Activated naive CD4-positive, alpha-beta T cell treated with anti-CD3 and anti-CD28 coated beads, Interleukin-2, amount 50 U/mL, for 72 hours (primary cell): ENCODE results near the gene ARHGAP28. TPM values are rescaled to one million over a fixed set of nuclear protein-coding genes. Genes with fewer than 3 reads are reported as not detected.

ENCODE experiments used
- ATAC-seq, 2 donors: fragments of 150-1000 bp; cut with Tn5 transposase; 2 replicates each; pipeline ENCODE4 v1.10.0; 2021; ENCODE audit warnings: mild to moderate bottlenecking in 2 of 2, moderate library complexity in 2 of 2
- DNase-seq, 2 donors: peaks; one replicate each; pipeline ENCODE4 v3.0.0; 2021 to 2022; ENCODE audit warnings: low spot score in 2 of 2
- H3K27ac Mint-ChIP-seq, 2 donors: one replicate each; pipeline ENCODE4 v1.8.0; 2022; ENCODE audit warnings: mild to moderate bottlenecking in 2 of 2, mixed read lengths in 2 of 2
- H3K36me3 Mint-ChIP-seq, 2 donors: one replicate each; pipeline ENCODE4 v1.8.0; 2022; ENCODE audit warnings: mixed read lengths in 2 of 2
- H3K9me3 Mint-ChIP-seq, 2 donors: one replicate each; pipeline ENCODE4 v1.8.0; 2022; ENCODE audit warnings: mixed read lengths in 2 of 2
- total RNA-seq, 2 donors: library from RNA; stranded (reverse); gene quantifications; one replicate each; pipeline ENCODE4 v1.2.3, GENCODE V29; 2022

ARHGAP28 gene
- total RNA-seq, 2 donors from 2014 or later = not detected

DNA sequence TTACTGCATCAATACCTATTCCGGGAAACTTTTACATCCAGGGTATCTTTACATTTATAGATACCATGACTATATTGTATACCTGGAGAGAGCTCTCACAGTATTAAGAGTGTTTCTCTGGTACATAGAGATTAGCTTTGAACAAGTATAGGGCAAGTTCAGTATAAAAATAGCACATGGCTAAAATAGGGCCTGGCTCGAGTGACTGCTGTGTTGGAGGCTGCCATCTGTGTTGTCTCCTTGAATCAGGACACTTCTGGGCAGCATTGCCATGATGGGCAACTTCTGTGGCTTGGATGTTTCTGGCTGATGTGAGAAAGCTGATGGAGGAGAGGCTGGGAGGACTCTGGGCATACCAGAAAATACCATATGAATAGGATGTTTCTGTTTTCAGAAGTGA, 18.7 kb downstream of the ARHGAP28 start:
- H3K9me3 Mint-ChIP-seq = peaks cover 4 to 19% of the 10 kb centered on the region in 2 donors
- H3K27ac Mint-ChIP-seq = no peak overlapping the region
- H3K36me3 Mint-ChIP-seq = no peaks in the 10 kb centered on the region
- no peak for ATAC-seq
- no peak for DNase-seq

DNA sequence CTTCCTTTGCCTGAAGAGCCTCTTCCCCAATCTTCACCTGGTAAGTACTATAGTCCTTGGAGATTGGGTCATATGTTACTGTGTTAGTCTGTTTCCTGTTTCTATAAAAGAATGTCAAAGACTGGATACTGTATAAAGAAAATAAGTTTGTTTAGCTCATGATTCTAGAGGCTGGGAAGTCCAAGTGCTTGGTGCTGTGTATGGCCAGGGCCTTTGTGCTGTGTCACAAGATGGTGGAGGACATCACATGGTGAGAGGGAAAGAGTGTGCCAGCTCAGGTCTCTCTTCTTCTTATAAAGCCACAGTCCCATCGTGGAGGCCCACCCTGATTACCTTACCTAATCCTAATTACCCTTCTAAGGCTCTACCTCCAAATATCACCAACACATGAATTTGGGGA, 20.9 kb downstream of the ARHGAP28 start:
- Mint-ChIP-seq H3K27ac (no peak overlapping the region), H3K9me3 (peaks cover 8 to 23% of the 10 kb centered on the region in 2 donors), H3K36me3 (no peaks in the 10 kb centered on the region)
- ATAC-seq (no peak), DNase-seq (no peak)

DNA sequence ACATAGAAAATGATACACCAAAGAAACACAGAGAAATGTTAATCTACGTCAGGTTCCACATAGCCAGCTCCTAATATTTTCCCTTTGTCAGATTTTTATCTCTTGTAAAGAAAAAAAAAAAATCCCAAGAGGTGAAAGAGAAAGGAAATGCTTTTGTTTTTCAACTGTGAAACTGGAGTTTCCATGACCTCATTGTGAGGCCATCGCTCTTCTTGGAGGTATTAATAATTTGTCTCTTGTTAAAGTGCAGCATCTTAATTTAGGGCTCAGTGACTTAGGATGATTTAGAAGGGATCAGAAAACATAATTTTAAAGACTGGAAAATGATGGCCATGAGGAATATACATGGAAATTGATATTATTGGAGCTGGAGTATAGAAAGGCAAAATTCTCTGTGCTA, 21.7 kb downstream of the ARHGAP28 start:
- DNase-seq = no peak
- ATAC-seq = no peak
- no peaks in the 10 kb centered on the region for H3K36me3 Mint-ChIP-seq
- H3K9me3 Mint-ChIP-seq = peaks cover 8 to 23% of the 10 kb centered on the region in 2 donors
- no peak overlapping the region for H3K27ac Mint-ChIP-seq

DNA sequence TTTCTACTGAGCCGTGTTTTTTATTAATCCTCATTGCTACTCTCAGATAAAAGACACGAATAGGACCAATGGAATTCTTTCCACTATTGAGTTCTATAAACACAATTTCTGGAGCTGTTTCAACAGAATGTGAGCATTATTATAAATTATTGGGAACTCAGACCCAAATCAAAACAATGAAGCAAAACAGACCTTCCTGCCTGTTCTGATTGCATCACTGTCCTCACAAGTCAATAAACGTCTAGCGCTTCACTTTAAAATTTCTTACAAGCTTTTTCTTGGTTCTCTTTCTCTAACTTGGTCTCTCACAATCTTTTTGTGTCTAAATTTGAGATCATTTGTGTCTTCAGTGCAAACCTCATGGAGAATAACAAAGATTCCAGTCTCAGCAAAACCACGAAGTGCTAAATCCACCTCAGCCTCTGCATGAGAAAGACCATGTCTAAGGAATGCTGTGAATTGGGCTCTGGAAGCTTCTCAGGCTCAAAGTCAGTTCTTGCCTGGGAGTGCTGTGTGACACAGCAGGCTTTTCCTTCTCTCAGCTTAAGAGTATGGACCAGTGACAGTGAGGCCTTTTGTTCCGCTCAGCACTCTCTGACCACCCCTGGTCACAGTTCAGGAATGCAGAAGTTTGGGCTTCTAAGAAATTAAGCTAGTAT, 22.8 kb downstream of the ARHGAP28 start:
- DNase-seq (no peak), ATAC-seq (no peak)
- Mint-ChIP-seq H3K36me3 (no peaks in the 10 kb centered on the region), H3K27ac (no peak overlapping the region), H3K9me3 (peaks cover 8 to 16% of the 10 kb centered on the region in 2 donors)

DNA sequence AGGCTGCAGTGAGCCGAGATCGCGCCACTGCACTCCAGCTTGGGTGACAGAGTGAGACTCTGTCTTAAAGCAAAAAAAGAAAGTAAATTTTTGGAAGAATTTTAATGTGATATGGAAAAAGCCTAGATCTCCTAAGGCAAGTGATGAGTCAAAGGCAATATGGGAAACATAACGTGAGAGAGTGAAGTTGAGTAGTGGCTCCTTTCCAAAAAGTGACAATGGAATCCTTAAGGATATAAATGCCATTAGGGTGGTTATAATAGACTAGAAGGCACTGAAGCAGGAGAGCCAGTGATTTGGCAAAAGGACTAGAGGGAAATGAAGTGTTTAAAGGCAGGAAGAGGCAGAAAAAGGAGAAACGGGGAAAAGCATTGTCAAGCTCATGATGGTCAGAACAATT, 25.6 kb downstream of the ARHGAP28 start:
- H3K36me3 Mint-ChIP-seq = no peaks in the 10 kb centered on the region
- peaks cover 4 to 10% of the 10 kb centered on the region in 2 donors for H3K9me3 Mint-ChIP-seq
- no peak for DNase-seq
- ATAC-seq = no peak
- H3K27ac Mint-ChIP-seq = no peak overlapping the region

DNA sequence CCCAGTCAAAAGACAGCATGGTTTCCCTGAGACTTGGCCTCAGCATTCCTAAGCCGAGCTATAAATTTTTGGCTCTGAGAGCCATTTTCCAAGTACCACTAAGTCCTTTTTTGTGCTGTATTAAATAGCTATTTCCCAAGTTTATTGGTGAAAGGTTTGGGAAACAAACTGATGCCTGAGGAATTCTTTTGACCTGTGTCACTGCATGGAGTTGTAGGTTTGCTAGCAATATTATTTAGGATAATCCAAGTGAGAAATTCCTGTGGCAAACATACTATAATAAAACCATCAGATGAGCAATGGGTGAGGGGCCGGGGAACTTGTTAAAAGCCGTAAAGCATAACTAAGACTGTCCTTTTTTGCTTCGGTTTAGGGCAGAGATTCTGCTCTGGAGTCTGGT, 28.4 kb downstream of the ARHGAP28 start:
- Mint-ChIP-seq H3K36me3 (no peaks in the 10 kb centered on the region), H3K9me3 (peaks cover 4 to 8% of the 10 kb centered on the region in 2 donors), H3K27ac (no peak overlapping the region)
- ATAC-seq (no peak), DNase-seq (no peak)

DNA sequence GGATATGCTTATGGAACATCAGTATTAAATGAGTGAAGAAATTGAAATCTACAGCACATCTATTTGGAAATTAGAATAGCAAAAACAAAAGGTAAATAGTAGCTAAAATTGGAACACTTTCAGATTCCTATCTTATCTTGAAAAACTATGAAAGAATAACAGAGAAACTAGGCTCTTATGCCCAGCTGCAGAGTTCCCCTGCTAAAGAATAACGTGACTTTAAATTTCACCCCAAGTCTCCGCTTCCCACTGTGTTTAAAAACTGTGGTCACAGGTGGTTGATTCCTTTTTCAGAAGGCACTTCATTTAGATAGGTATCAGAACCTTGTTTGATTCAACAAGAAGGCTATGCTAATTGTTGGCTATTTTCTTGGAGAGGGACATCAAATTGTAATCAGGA, 30.1 kb downstream of the ARHGAP28 start:
- Mint-ChIP-seq H3K9me3 (peaks cover 4 to 11% of the 10 kb centered on the region in 2 donors), H3K27ac (no peak overlapping the region), H3K36me3 (no peaks in the 10 kb centered on the region)
- DNase-seq = no peak
- ATAC-seq = no peak

DNA sequence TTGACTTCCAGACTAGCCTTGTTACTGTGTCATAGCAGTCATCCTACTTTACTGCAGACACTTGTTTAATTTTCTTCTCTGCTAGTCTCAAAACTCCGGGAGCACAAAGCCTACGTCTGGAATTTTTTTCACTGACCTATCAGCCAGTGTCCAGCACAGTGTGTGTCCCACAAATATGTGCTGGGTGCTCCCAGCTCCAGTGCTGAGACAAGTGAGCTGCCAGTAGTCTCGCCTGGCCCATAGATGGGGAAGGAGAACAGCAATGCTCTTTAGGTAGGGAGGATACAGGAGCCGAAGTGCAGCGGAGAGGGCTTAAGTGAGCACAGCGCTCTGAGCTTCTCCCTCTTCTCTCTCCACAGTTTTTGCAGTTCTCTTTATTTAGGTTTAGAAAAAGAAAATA, 34.0 kb downstream of the ARHGAP28 start:
- peaks cover 6 to 22% of the 10 kb centered on the region in 2 donors for H3K9me3 Mint-ChIP-seq
- no peak overlapping the region for H3K27ac Mint-ChIP-seq

DNA sequence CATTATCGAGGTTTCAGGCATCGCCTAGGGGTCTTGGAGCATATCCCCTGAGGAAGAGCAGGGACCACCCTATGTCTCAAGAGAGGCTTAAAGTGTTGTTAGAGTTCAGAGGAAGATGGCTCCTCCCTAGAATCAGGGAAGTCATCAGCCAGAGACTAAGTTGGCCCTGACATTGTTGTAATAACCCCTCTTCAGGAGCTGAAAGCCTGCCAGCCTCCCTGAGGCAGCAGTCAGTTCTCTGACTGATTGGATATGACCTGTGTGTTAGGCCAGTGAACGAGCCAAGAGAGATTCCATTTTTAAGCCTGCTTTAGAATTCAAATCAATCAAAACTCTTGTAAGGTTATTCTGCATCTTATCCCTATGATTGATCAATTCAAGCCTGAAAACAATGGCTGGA, 34.9 kb downstream of the ARHGAP28 start:
- Mint-ChIP-seq H3K36me3 (no peaks in the 10 kb centered on the region), H3K9me3 (peaks cover 9 to 25% of the 10 kb centered on the region in 2 donors), H3K27ac (no peak overlapping the region)
- ATAC-seq (no peak), DNase-seq (no peak)

More for the DNA sequence above, 34.0 kb downstream of the ARHGAP28 start:
- DNase-seq (no peak), ATAC-seq (no peak)
- H3K36me3 Mint-ChIP-seq = no peaks in the 10 kb centered on the region

DNA sequence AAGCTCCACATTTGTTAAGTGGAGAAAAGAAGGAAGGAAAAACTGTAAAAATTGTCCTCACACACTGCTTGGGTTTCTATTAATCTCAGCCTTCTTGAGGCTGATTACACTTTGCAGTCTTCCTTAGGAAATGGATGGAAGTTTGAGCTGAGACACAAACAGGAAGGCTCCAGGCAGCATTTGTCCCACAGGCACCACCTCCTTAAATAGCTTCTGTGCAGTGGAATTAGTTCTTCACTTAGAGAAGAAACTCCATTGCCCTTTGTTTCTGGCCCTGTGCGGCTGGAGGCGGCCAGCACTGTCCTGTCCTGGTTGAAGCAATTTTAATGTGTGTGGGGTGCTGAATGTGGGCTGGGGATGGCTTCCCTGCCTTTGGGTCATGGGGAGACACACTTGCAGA, 44.3 kb downstream of the ARHGAP28 start:
- no peak for DNase-seq
- Mint-ChIP-seq H3K9me3 (peaks cover 3 to 10% of the 10 kb centered on the region in 2 donors), H3K36me3 (no peaks in the 10 kb centered on the region), H3K27ac (no peak overlapping the region)
- no peak for ATAC-seq

DNA sequence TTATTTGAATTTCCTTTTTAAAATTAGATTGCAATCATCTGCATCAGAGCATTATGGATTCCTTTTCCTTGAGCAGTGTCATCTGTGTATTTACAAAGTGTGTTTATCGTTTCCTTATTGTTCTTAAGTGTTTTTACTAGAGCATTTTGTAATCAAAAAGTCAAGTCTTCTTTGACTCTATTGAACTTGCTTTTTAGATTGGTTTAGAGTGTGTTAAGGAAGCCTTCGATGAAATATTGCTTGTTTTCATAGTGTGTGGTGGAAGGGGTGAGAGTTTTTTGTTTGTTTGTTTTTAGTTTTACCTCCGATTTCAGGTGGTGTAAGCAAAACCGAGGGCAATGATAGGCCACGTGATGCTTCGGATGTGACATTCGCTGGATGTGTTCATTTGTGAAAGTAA, 45.7 kb downstream of the ARHGAP28 start:
- no peak for ATAC-seq
- peaks cover 3 to 15% of the 10 kb centered on the region in 2 donors for H3K9me3 Mint-ChIP-seq
- H3K36me3 Mint-ChIP-seq = no peaks in the 10 kb centered on the region
- H3K27ac Mint-ChIP-seq = no peak overlapping the region
- no peak for DNase-seq

DNA sequence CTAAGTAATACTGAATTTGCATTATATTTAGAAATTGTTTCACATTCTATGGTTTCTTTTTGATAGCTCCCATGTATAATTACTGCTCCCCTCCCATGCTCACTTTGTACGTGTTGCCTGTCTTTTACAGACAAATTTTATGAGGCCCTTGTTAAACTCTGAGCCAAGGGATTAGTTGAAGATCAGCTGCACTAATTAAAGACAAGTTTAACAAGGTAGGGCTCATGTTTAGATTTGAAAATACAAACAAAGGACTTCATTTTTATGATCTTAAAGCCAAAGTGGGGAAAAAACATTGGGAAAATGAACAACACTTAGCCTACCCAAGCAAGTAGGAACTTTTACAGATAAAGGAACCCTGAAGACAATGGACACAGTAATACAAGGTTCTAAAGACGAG, 46.2 kb downstream of the ARHGAP28 start:
- no peak overlapping the region for H3K27ac Mint-ChIP-seq
- peaks cover 3 to 15% of the 10 kb centered on the region in 2 donors for H3K9me3 Mint-ChIP-seq
- ATAC-seq (no peak), DNase-seq (no peak)
- H3K36me3 Mint-ChIP-seq = no peaks in the 10 kb centered on the region

DNA sequence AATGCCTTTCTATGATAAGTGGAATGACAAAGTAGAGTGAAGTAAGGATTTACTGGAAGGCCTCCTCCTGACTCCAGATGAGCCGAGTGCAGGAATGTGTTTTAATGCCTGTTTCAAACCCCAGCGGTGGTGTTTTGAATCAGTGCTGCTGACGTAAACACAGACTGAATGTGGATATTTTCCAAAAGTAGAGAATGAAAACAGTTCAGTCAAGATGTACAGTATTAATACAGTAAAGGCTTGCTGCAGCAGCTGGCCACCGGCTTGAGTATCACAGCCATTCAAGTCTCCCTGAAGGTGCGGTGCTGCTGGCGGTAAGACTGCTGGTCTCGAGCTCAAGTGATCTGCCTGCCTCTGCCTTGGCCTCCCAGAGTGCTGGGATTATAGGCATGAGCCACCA, 46.7 kb downstream of the ARHGAP28 start:
- H3K9me3 Mint-ChIP-seq = peaks cover 3 to 15% of the 10 kb centered on the region in 2 donors
- no peak overlapping the region for H3K27ac Mint-ChIP-seq
- no peaks in the 10 kb centered on the region for H3K36me3 Mint-ChIP-seq
- no peak for DNase-seq
- ATAC-seq = no peak

DNA sequence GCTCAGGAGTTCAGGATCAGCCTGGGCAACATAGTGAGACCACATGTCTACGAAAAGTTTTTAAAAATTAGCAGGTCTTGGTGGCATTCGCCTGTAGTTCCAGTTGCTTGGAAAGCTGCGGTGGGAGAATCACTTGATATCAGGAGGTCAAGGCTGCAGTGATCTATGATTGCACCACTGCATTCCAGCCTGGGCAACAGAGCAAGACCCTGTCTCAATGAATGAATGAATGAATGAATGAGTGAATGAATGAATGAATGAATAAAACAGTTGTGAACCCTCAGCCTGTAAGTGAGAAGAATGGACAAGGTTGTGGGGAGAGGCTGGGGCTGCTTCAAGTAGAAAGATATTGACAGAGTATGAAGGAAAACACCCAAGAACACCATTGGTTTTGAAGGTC, 48.0 kb downstream of the ARHGAP28 start:
- ATAC-seq = no peak

DNA sequence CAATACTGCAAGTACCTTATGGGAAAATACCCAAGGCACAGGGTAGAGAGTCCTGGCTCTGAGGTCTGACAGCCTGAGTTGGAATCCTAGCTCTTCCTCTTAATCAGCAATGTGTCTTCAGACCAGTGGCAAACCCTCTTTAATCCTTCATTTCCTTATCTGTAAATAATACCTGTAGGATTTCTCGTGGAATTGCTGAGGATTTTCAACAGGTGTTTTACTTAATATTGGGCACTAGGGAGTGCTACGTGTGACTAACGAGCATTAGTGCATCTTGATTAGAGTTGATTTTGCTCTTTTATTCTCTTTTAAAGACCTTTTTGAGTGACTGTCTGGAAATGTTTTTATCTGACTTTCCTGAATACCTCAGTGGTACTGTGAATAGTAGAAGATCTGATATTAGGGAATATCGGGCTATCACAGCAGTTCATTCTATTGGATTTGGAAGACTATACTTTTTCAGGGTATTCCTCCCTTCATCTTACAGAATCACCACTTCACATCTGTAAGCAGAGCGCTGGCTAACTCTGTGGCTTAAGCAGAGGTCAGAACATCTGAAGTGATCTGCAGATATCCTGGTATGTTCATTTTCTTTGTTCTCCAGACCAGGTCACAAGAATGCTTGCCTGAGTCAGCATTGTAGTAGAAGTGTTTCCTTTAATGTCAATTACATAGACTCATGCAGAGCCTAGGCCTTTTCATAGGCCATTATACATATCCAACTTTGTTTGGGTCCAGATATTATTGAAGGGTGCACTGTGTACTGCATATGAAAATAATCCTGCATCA, 49.1 kb downstream of the ARHGAP28 start:
- DNase-seq (no peak), ATAC-seq (no peak)
- H3K36me3 Mint-ChIP-seq = no peaks in the 10 kb centered on the region
- H3K27ac Mint-ChIP-seq = no peak overlapping the region
- peaks cover 3 to 15% of the 10 kb centered on the region in 2 donors for H3K9me3 Mint-ChIP-seq

More for the DNA sequence above, 48.0 kb downstream of the ARHGAP28 start:
- no peak overlapping the region for H3K27ac Mint-ChIP-seq
- no peak for DNase-seq
- H3K36me3 Mint-ChIP-seq = no peaks in the 10 kb centered on the region
- H3K9me3 Mint-ChIP-seq = peaks cover 3 to 15% of the 10 kb centered on the region in 2 donors

DNA sequence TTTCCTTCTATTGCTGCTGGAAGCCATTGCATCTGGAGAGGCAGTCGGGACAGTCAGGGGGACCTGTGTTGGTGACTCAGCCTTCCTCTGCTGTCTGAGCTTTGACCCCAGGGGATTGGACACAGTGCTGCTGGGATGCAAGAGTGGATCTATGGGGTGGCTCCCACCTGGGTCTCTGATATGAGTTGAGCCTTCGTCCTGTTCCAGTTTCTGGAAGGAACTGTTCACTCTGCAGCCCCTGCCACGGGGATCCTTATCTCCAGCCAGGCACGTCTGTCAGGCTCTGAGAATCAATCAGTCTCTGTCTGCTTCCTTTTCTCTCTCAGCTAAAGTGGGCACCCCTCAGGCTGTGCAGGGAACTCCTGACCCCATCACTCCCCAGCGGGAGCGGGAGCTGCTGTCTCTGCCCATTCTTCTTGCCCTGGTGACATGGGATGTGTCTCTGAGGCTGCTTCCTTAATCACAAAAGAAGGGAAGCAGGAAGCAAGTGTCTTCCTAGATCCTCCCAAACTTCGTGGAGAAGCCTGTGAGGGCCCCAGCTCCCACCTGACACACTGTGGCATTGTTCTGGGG, 51.7 kb downstream of the ARHGAP28 start:
- DNase-seq (no peak), ATAC-seq (no peak)
- H3K36me3 Mint-ChIP-seq = no peaks in the 10 kb centered on the region
- no peak overlapping the region for H3K27ac Mint-ChIP-seq
- peaks cover 3 to 9% of the 10 kb centered on the region in 2 donors for H3K9me3 Mint-ChIP-seq

DNA sequence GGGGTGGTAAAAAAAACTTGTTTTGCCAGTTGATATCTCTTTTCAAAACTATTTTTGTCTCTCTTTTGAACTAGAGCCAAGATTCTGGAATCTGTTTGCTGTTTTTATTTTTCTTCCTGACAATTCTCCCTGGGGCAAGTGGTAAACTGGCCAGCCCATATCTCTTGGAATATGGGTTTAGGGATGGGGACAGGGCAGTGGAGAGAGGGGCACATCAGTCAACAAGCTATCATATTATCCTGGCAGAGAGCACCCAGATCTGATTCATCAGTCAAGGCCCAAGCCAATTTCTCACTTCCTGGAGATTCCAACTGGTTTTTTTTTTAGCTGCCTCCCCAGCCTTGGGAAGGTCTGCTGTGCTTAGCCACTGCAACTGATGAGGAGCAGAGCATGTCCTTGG, 52.3 kb downstream of the ARHGAP28 start:
- Mint-ChIP-seq H3K36me3 (no peaks in the 10 kb centered on the region), H3K27ac (no peak overlapping the region), H3K9me3 (peaks cover 3 to 5% of the 10 kb centered on the region in 2 donors)
- DNase-seq (no peak), ATAC-seq (no peak)
